GM12878 (cell line): ENCODE results near the gene NEDD8. TPM values are rescaled to one million over a fixed set of nuclear protein-coding genes. Genes with fewer than 3 reads are reported as not detected.
A peak's percentile ranks its signal among the peaks of the same experiment; 100 is the strongest.

ENCODE experiments used
- ATAC-seq: fragments of 200-7000 bp; cut with Tn5 transposase; 3 replicates; pipeline ENCODE4 v1.9.1; 2020; ENCODE audit warnings: mild to moderate bottlenecking, moderate library complexity
- BruUV-seq: library from RNA; stranded (reverse); fragments of 400-500 nt; replicated peaks from 2 replicates; lab custom pipeline; 2021; lab: Mats Ljungman, UMichigan
- CTCF ChIA-PET: fragments of 300-600 bp; sonication (Branson Sonifier 250); formaldehyde crosslinking; extraction: SDS; loops from one replicate; lab custom pipeline; 2021; ENCODE audit warnings: inconsistent platforms; lab: Yijun Ruan, JAX
- POLR2A ChIA-PET: fragments of 350-600 bp; formaldehyde crosslinking; extraction: SDS; loops from one replicate; lab custom pipeline; 2021; ENCODE audit warnings: inconsistent platforms; lab: Charles Lee
- RAD21 ChIA-PET: fragments of 300-600 bp; sonication (Branson Sonifier 250); formaldehyde crosslinking; loops from one replicate; lab custom pipeline; 2023; ENCODE audit warnings: antibody characterized with exemption; ENCODE audit not compliant: unreplicated experiment; lab: Charles Lee
- SMC1A ChIA-PET: fragments of 300-600 bp; sonication (Branson Sonifier 250); formaldehyde crosslinking; loops from one replicate; lab custom pipeline; 2023; ENCODE audit not compliant: unreplicated experiment, uncharacterized antibody; lab: Charles Lee
- DNase-seq: peaks from one replicate; pipeline ENCODE4 v3.0.0-alpha.2; 2011; ENCODE audit warnings: low read depth, low spot score
- FAIRE-seq: peaks from 3 replicates; lab custom pipeline; 2011; peaks lifted over from hg19 to GRCh38; lab: Jason Lieb, UNC
- H2AFZ ChIP-seq: 2 replicates; pipeline ENCODE4 v1.6.0; 2011; ENCODE audit warnings: low read depth, low read length, control low read depth; ENCODE audit not compliant: control insufficient read depth
- H3K27ac ChIP-seq: 2 replicates; pipeline ENCODE4 v1.5.1; 2011; ENCODE audit warnings: control low read depth; ENCODE audit not compliant: control insufficient read depth, insufficient read depth
- H3K27me3 ChIP-seq, 2 experiments: replicated peaks in 1 of 2; 2 replicates each; pipeline versions ENCODE4 v1.6.0 to v1.6.1; 2011; ENCODE audit warnings: low read length in 1 of 2; ENCODE audit not compliant: control insufficient read depth in 2 of 2, insufficient read depth in 2 of 2
- H3K36me3 ChIP-seq, 2 experiments: 2 replicates each; pipeline ENCODE4 v1.5.1; 2011; ENCODE audit warnings: low read length in 1 of 2; ENCODE audit not compliant: control insufficient read depth in 2 of 2, insufficient read depth in 2 of 2
- H3K4me1 ChIP-seq: 2 replicates; pipeline ENCODE4 v1.6.1; 2011; ENCODE audit warnings: mild to moderate bottlenecking, low read length, moderate library complexity, mixed read lengths; ENCODE audit not compliant: control insufficient read depth, insufficient read depth
- H3K4me2 ChIP-seq: 2 replicates; pipeline ENCODE4 v1.6.0; 2011; ENCODE audit warnings: control low read depth; ENCODE audit not compliant: control insufficient read depth, insufficient read depth
- H3K4me3 ChIP-seq: fragments of 200-600 bp; sonication (generic); 2 replicates; pipeline ENCODE4 v1.5.1; 2016
- H3K79me2 ChIP-seq: 2 replicates; pipeline ENCODE4 v1.6.0; 2011; ENCODE audit warnings: low read length; ENCODE audit not compliant: control insufficient read depth, insufficient read depth
- H3K9ac ChIP-seq: 2 replicates; pipeline ENCODE4 v1.8.0; 2011; ENCODE audit warnings: low read length, control low read depth, mixed read lengths; ENCODE audit not compliant: control insufficient read depth, insufficient read depth
- H3K9me3 ChIP-seq: replicated peaks from 3 replicates; pipeline ENCODE4 v1.5.1; 2011; ENCODE audit warnings: mild to moderate bottlenecking, low read length; ENCODE audit not compliant: control insufficient read depth, insufficient read depth
- H4K20me1 ChIP-seq: 2 replicates; pipeline ENCODE4 v1.6.0; 2011; ENCODE audit not compliant: control insufficient read depth, insufficient read depth
- BCL3 ChIP-seq: IDR thresholded peaks from 2 replicates; pipeline ENCODE4 v1.6.1; 2011; ENCODE audit warnings: borderline replicate concordance, low read depth, mild to moderate bottlenecking, moderate library complexity, low read length; ENCODE audit not compliant: insufficient read depth, poor library complexity, severe bottlenecking
- DPF2 ChIP-seq: fragments of 450-650 bp; IDR thresholded peaks from 2 replicates; pipeline ENCODE4 v1.6.1; 2017; ENCODE audit warnings: mild to moderate bottlenecking
- FOXK2 ChIP-seq: fragments of 450-650 bp; IDR thresholded peaks from 2 replicates; pipeline ENCODE4 v1.6.1; 2017; ENCODE audit warnings: mild to moderate bottlenecking, moderate library complexity
- POLR2A ChIP-seq: IDR thresholded peaks from 2 replicates; pipeline ENCODE4 v1.6.1; 2011; ENCODE audit warnings: low read depth, mild to moderate bottlenecking, low read length
- POLR2AphosphoS5 ChIP-seq: IDR thresholded peaks from 2 replicates; pipeline ENCODE4 v1.6.1; 2011; ENCODE audit warnings: mild to moderate bottlenecking, low read length, inconsistent platforms
- RUNX3 ChIP-seq: IDR thresholded peaks from 2 replicates; pipeline ENCODE4 v1.6.1; 2012; ENCODE audit warnings: low read length, inconsistent platforms
- SMC3 ChIP-seq: IDR thresholded peaks from 2 replicates; pipeline ENCODE4 v1.6.1; 2011; ENCODE audit warnings: low read length, improper control_type of control experiment, borderline replicate concordance
- SREBF2 ChIP-seq: IDR thresholded peaks from 2 replicates; pipeline ENCODE4 v1.6.1; 2012; ENCODE audit warnings: mild to moderate bottlenecking, low read length
- WGBS: methylation state at CpG from one replicate; pipeline ENCODE4 v1.1.6; 2016; ENCODE audit warnings: low lambda C conversion rate; ENCODE audit not compliant: insufficient replicate concordance, insufficient coverage; ENCODE audit errors: missing lambda C conversion rate; 5-methylcytosine and 5-hydroxymethylcytosine counted together
- in situ Hi-C: fragments of 300-500 bp; cut with MboI; formaldehyde crosslinking; loops from 9 replicates; pipeline ENCODE4 v1.14.3; 2018; ENCODE audit warnings: mixed read lengths
- intact Hi-C: fragments of 100-400 bp; cut with micrococcal nuclease; formaldehyde crosslinking; loops from one replicate; pipeline ENCODE4 v1.14.2; 2022; ENCODE audit not compliant: unreplicated experiment
- polyA plus RNA-seq, 11 experiments: library from polyadenylated mRNA; depleted of rRNA in 4 of 11; unstranded in 6 of 11; stranded (reverse) in 5 of 11; fragments of >200 nt; fragmentation: Nextera tagmentation in 4 of 11; fragmentation: Illumina TruSeq in 1 of 11; extraction: Ambion mirVana in 4 of 11; extraction: Trizol in 1 of 11; gene quantifications; 1 replicate in 1 of 11; 2 replicates in 10 of 11; pipeline versions ENCODE4 v1.2.1 to v1.2.3, GENCODE V29; 2011 to 2016; ENCODE audit warnings: inconsistent platforms in 2 of 11, missing spikeins in 2 of 11, low read depth in 1 of 11
- total RNA-seq, 4 experiments: library from RNA; depleted of rRNA in 3 of 4; stranded (reverse); fragments of >200 nt in 3 of 4; fragmentation: Illumina TruSeq in 1 of 4; extraction: Trizol in 1 of 4; gene quantifications; 2 replicates each; pipeline versions ENCODE4 v1.2.1 to v1.2.3, GENCODE V29; 2013 to 2021
- TF ChIP-seq, protein P1 (sequence below): fragments of 450-650 bp; IDR thresholded peaks from 2 replicates; pipeline ENCODE4 v1.6.1; 2016; ENCODE audit warnings: mild to moderate bottlenecking
- TF ChIP-seq, protein P2 (sequence below): fragments of 450-650 bp; IDR thresholded peaks from 2 replicates; pipeline ENCODE4 v1.6.1; 2017; ENCODE audit warnings: low read depth, mild to moderate bottlenecking, moderate library complexity

The NEDD8 gene
- total and polyA plus RNA-seq, 10 of the 15 experiments (the other 5 are each of a cell fraction or from before 2014, with no cell fraction given) = 164 to 991 (median 300) TPM

DNA sequence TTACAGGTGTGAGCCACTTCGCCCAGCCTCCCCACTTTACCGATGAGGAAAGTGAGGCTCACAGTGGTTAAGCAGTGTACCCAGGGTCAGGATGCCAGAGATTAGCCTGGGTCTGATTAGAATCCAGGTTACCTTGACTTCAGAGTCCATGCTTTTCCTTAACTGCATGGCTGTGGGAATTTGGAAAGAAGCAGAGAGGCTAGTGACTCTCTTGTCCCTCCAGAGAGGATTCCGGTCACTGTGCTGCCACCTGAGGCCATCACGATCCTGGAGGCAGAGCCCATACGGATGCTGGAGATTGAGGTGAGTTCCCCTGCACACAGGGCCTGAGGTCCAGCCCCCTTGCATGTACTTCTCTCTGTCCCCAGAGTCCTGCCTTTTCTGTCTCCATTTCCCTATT is 55.6 kb downstream of the NEDD8 start (continued):
- TF ChIP-seq, protein P1, sequence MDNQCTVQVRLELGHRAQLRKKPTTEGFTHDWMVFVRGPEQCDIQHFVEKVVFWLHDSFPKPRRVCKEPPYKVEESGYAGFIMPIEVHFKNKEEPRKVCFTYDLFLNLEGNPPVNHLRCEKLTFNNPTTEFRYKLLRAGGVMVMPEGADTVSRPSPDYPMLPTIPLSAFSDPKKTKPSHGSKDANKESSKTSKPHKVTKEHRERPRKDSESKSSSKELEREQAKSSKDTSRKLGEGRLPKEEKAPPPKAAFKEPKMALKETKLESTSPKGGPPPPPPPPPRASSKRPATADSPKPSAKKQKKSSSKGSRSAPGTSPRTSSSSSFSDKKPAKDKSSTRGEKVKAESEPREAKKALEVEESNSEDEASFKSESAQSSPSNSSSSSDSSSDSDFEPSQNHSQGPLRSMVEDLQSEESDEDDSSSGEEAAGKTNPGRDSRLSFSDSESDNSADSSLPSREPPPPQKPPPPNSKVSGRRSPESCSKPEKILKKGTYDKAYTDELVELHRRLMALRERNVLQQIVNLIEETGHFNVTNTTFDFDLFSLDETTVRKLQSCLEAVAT = no peak
- no peak for TF ChIP-seq BCL3
- TF ChIP-seq, all 136 proteins: peak for 0

DNA sequence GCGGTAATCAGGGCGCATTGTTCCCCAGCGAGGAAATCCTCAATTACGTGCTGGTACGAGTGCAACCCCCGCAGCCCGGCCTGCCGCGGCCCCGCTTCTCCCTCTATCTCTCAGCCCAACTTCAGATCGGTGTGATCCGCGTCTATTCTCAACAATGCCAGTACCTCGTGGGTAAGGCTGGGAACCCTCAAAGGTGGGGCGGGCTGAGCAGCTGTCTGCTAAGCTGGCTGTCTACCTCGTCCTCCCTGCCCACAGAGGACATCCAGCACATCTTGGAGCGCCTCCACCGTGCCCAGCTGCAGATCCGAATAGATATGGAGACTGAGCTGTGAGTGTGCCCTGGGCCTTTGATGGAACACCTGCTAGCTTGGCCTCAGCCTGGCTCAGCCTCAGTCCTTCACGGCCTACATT is 59.3 kb downstream of the NEDD8 start:
- H3K4me2 ChIP-seq = peak overlapping the region; percentile 68
- no peaks in the 10 kb centered on the region for H3K9me3 ChIP-seq
- in situ Hi-C loops (no loop called here), intact Hi-C loops (no loop called here)
- H3K79me2 ChIP-seq = peaks cover 6% of the 10 kb centered on the region
- whole genome bisulfite sequencing = 87% methylated on average over 20 of the region's 20 CpGs
- H3K27me3 ChIP-seq = no peaks in the 10 kb centered on the region
- ATAC-seq = no peak
- no peaks in the 10 kb centered on the region for H4K20me1 ChIP-seq
- H2AFZ ChIP-seq = no peak overlapping the region
- ChIA-PET CTCF (interaction anchor here (0.7 to 1.5 kb wide), 4 partner anchors 12 to 98 kb away, joined by 3 to 4 read pairs (median 3); partner anchors contain the start of genes IRF9 and MDP1), POLR2A (interaction anchor here (0.6 to 2.8 kb wide), 4 partner anchors 12 to 56 kb away, joined by 3 to 11 read pairs (median 8); partner anchors contain the start of genes IPO4, IRF9 and RNF31), RAD21 (no interaction called here), SMC1A (interaction anchor here (1.0 kb wide), 1 partner anchor 11 kb away, joined by 3 read pairs; the partner anchor contains the start of gene IRF9)
- H3K4me1 ChIP-seq = no peaks in the 10 kb centered on the region
- no peak overlapping the region; the same call in 1 of the 2 replicates for H3K27ac ChIP-seq
- TF ChIP-seq POLR2AphosphoS5 = peak; percentile 55
- no peak for TF ChIP-seq FOXK2
- no peak for TF ChIP-seq RUNX3
- no peak for TF ChIP-seq SREBF2
- TF ChIP-seq, protein P1 = peak; percentile 91
- TF ChIP-seq SMC3 = no peak
- peak; percentile 42 for TF ChIP-seq POLR2A
- no peak for TF ChIP-seq DPF2
- TF ChIP-seq, protein P2, sequence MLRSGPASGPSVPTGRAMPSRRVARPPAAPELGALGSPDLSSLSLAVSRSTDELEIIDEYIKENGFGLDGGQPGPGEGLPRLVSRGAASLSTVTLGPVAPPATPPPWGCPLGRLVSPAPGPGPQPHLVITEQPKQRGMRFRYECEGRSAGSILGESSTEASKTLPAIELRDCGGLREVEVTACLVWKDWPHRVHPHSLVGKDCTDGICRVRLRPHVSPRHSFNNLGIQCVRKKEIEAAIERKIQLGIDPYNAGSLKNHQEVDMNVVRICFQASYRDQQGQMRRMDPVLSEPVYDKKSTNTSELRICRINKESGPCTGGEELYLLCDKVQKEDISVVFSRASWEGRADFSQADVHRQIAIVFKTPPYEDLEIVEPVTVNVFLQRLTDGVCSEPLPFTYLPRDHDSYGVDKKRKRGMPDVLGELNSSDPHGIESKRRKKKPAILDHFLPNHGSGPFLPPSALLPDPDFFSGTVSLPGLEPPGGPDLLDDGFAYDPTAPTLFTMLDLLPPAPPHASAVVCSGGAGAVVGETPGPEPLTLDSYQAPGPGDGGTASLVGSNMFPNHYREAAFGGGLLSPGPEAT = no peak
- no peak for FAIRE-seq
- no peak for DNase-seq
- BruUV-seq = no TSS peak
- peaks cover 4 to 6% of the 10 kb centered on the region in 2 experiments; a peak in 3 of 4 replicates for H3K36me3 ChIP-seq
- peak overlapping the region; percentile 62 for H3K4me3 ChIP-seq
- H3K9ac ChIP-seq = peak overlapping the region; percentile 69; the same call in 1 of the 2 replicates
